Gastrocnemius medialis (tissue), 4 donors: ENCODE measurements around the gene PTPRN2.

ENCODE experiments used
- CTCF ChIP-seq, 5 experiments: fragments of 450-650 bp in 3 of 5; fragments of 200-600 bp in 2 of 5; sonication (generic) in 2 of 5; IDR thresholded peaks in 4 of 5; conservative IDR thresholded peaks in 1 of 5; 1 replicate in 4 of 5; 2 replicates in 1 of 5; pipeline ENCODE4 v1.5.1; 2016 to 2019; ENCODE audit warnings: antibody characterized with exemption in 5 of 5, mild to moderate bottlenecking in 3 of 5, moderate library complexity in 3 of 5
- POLR2A ChIP-seq, 2 donors: fragments of 450-650 bp; IDR thresholded peaks; one replicate each; pipeline ENCODE4 v1.6.1; 2017; ENCODE audit warnings: antibody characterized with exemption in 2 of 2, mild to moderate bottlenecking in 2 of 2, moderate library complexity in 2 of 2

GRCh38 chr7:158362912-158363905, 224.4 kb downstream of the PTPRN2 start:
- TF ChIP-seq POLR2A (IDR thresholded peaks at IDR 0.05), result no peak
- no peak for TF ChIP-seq CTCF (IDR thresholded peaks at IDR 0.05 in 4 of 5, conservative IDR thresholded peaks at IDR 0.05 in 1 of 5)
